CD4-positive, alpha-beta T cell treated with Interleukin-6 at 100 ng/mL for 8 hours (primary cell): ENCODE results near the gene SYT2.
"Not testable (repeated sequence)": the region's sequence is repeated elsewhere in the genome, so short reads cannot be mapped to it uniquely, and the experiment has no call there.

ENCODE experiments used
- DNase-seq: peaks from one replicate; pipeline ENCODE4 v3.0.0-alpha.2; 2020; ENCODE audit warnings: mixed read lengths, low spot score

The SYT2 gene

GRCh38 chr1:202710070-202711045 is at the start of gene SYT2:
Gene SYT2 (minus strand): TSS chr1:202710454. CDS start chr1:202605772, 104,682 bp downstream.
- no peak for DNase-seq

GRCh38 chr1:202756391-202756790 is 46.1 kb upstream of the SYT2 start:
- no peak for DNase-seq

- no peak for DNase-seq
Measured at GRCh38 chr1:202754293-202754692, 44.0 kb upstream of the SYT2 start.

GRCh38 chr1:202752774-202753173 is 42.5 kb upstream of the SYT2 start:
- no peak for DNase-seq

GRCh38 chr1:202750761-202751160 is 40.5 kb upstream of the SYT2 start:
- no peak for DNase-seq

GRCh38 chr1:202750024-202750423 is 39.8 kb upstream of the SYT2 start:
- DNase-seq = no peak

GRCh38 chr1:202745323-202745888 is 35.2 kb upstream of the SYT2 start:
- no peak for DNase-seq

- DNase-seq = not testable (repeated sequence)
Measured at GRCh38 chr1:202744770-202745169, 34.5 kb upstream of the SYT2 start.

GRCh38 chr1:202742496-202742895 is 32.2 kb upstream of the SYT2 start:
- no peak for DNase-seq

- no peak for DNase-seq
Measured at GRCh38 chr1:202733251-202733650, 23.0 kb upstream of the SYT2 start.

- no peak for DNase-seq
Measured at GRCh38 chr1:202728951-202729350, 18.7 kb upstream of the SYT2 start.

GRCh38 chr1:202725526-202725925 is 15.3 kb upstream of the SYT2 start:
- DNase-seq = no peak

- no peak for DNase-seq
Measured at GRCh38 chr1:202723708-202724107, 13.5 kb upstream of the SYT2 start.

GRCh38 chr1:202723046-202723445 is 12.8 kb upstream of the SYT2 start:
- not testable (repeated sequence) for DNase-seq

- DNase-seq = no peak
Measured at GRCh38 chr1:202716654-202717053, 6.4 kb upstream of the SYT2 start.

GRCh38 chr1:202714202-202714601 is 3.9 kb upstream of the SYT2 start:
- not testable (repeated sequence) for DNase-seq

- no peak for DNase-seq
Measured at GRCh38 chr1:202713110-202713509, 2.9 kb upstream of the SYT2 start.

GRCh38 chr1:202711949-202712635 is 1.8 kb upstream of the SYT2 start:
- DNase-seq = no peak

GRCh38 chr1:202709276-202710041 is 795 bp downstream of the SYT2 start:
- DNase-seq = no peak

- no peak for DNase-seq
Measured at GRCh38 chr1:202708456-202709275, 1.6 kb downstream of the SYT2 start.

GRCh38 chr1:202706851-202707250 is 3.4 kb downstream of the SYT2 start:
- DNase-seq = no peak
